ENCODE measurements around the gene RIMBP2.

DNA sequence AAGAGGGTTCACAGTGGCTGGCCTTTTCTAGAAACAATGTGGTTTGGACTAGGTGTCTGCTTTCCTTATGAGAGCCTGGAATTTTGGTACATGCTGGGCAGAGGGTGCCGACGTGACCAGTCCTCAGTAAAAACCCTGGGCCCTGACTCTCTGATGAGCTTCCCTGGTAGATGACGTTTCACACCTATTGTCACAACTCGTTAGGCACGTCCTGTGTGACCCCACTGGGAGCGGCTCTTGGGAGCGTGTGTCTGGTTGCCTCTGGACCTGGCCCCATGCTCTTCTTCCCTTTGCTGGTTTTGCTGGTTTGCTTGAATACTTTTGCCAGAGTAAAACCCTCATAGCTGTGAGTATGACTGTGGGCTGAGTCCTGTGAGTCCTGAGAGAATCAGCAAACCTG, 136.9 kb downstream of the RIMBP2 start:
- TF ChIP-seq POLR2A (IDR thresholded peaks at IDR 0.05; ENCODE audit: low read depth, low read length) (no peak), TAF1 (IDR thresholded peaks at IDR 0.05; ENCODE audit: borderline replicate concordance, low read depth, low read length) (no peak)

All from GM12892 (cell line).